ENCODE results near the gene FAM193A. TPM values are rescaled to one million over a fixed set of nuclear protein-coding genes. Genes with fewer than 3 reads are reported as not detected.

FAM193A gene
- total RNA-seq, 1 donor from 2014 or later = 26.1 TPM

DNA sequence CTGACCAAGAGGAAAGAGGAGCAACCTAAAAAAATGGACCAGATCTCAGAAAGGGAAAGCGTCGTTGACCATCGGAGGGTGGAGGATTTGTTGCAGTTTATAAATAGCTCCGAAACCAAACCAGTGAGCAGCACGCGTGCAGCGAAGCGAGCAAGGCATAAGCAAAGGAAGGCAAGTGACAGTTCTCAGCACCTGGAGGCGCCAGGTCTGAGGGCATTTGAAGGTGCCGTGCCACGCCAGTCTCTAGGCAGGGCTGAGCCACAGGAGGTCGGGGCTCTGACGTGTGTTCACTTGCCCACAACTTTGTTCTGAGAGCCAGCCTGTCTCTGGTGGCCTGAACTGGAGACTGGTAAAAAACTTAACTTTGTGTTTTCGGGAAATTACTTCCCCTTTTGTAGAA, 160.0 kb downstream of the FAM193A start:
- ATAC-seq (peak in 1 of 2 donors; percentile 40), DNase-seq (no peak)
- intact Hi-C loops (cut with DNase I) = no loop called here
- Histone ChIP-seq H3K27ac (no peak overlapping the region), H3K9me3 (no peaks in the 10 kb centered on the region), H3K4me1 (no peaks in the 10 kb centered on the region), H3K4me3 (no peak overlapping the region), H3K27me3 (ENCODE audit: low read depth) (no peaks in the 10 kb centered on the region), H3K36me3 (peaks cover 99% of the 10 kb centered on the region)
- TF ChIP-seq CTCF (IDR thresholded peaks at IDR 0.05) = no peak

- ATAC-seq (no peak), DNase-seq (no peak)
- Histone ChIP-seq H3K9me3 (no peaks in the 10 kb centered on the region), H3K27ac (no peak overlapping the region), H3K27me3 (ENCODE audit: low read depth) (no peaks in the 10 kb centered on the region), H3K36me3 (peaks cover 99% of the 10 kb centered on the region), H3K4me3 (no peak overlapping the region), H3K4me1 (no peaks in the 10 kb centered on the region)
- intact Hi-C loops (cut with DNase I) = no loop called here
- no peak for TF ChIP-seq CTCF (IDR thresholded peaks at IDR 0.05)
These were observed 161.6 kb downstream of the FAM193A start for GRCh38 chr4:2697995-2698414.

DNA sequence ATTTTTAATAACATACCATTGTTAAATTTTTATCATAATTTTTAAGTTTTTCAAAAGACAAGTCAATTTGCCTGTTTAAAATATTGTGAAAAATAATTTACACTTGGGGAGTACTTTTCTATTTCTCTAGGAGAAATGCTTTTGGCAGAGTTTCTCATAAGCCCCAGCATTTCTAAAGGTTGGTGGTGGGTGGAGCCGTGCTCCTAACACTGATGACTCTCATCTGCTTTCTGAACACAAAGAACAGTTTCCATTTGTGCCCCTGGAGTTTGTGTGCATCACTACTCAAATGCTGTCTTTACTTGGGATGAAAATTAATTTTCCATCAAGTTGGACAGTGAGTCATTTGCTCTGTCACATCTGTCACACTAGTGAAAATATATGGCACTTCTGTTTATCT, 162.1 kb downstream of the FAM193A start:
- H3K27me3 ChIP-seq (ENCODE audit: low read depth) = no peaks in the 10 kb centered on the region
- H3K4me1 ChIP-seq = no peaks in the 10 kb centered on the region
- no peak overlapping the region for H3K4me3 ChIP-seq
- no peak for TF ChIP-seq CTCF (IDR thresholded peaks at IDR 0.05)
- H3K36me3 ChIP-seq = peaks cover 99% of the 10 kb centered on the region
- intact Hi-C loops (cut with DNase I) = no loop called here
- ATAC-seq = no peak
- H3K27ac ChIP-seq = no peak overlapping the region
- no peak for DNase-seq
- no peaks in the 10 kb centered on the region for H3K9me3 ChIP-seq

DNA sequence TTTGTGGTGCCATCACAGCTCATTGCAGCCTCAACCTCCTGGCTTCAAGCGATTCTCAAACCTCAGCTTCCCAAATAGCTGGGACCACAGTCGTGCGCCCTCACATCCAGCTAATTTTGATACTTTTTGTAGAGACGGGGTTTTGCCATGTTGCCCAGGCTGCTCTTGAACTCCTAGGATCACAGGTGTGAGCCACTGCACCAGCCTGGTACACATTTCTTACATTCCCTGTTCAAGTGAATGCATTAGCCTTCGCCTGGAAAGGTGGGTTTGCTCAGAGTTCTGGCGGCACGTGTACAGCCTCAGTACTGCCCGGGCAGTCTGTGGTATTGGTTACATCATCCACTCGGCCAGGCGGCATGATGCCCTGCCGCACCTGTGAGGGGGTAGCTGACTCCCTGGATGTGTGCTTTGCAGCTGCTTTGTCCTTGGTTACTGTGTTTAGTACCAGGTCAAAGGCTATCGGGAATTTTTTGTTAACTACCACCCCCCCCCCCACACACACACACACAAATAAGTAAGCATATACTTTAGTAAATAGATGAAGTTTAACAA, 162.6 kb downstream of the FAM193A start:
- H3K4me1 ChIP-seq = no peaks in the 10 kb centered on the region
- H3K4me3 ChIP-seq = no peak overlapping the region
- H3K27me3 ChIP-seq (ENCODE audit: low read depth) = no peaks in the 10 kb centered on the region
- no peak overlapping the region for H3K27ac ChIP-seq
- intact Hi-C loops (cut with DNase I) = no loop called here
- no peak for ATAC-seq
- no peaks in the 10 kb centered on the region for H3K9me3 ChIP-seq
- TF ChIP-seq CTCF (IDR thresholded peaks at IDR 0.05) = no peak
- DNase-seq = no peak
- H3K36me3 ChIP-seq = peaks cover 99% of the 10 kb centered on the region

GRCh38 chr4:2699534-2699933, 163.1 kb downstream of the FAM193A start:
- Histone ChIP-seq H3K4me1 (no peaks in the 10 kb centered on the region), H3K27me3 (ENCODE audit: low read depth) (no peaks in the 10 kb centered on the region), H3K9me3 (no peaks in the 10 kb centered on the region), H3K4me3 (no peak overlapping the region), H3K27ac (no peak overlapping the region), H3K36me3 (peaks cover 99% of the 10 kb centered on the region)
- TF ChIP-seq CTCF (IDR thresholded peaks at IDR 0.05) = no peak
- no peak for DNase-seq
- intact Hi-C loops (cut with DNase I) = no loop called here
- no peak for ATAC-seq

- H3K27me3 ChIP-seq (ENCODE audit: low read depth) = no peaks in the 10 kb centered on the region
- peaks cover 99% of the 10 kb centered on the region for H3K36me3 ChIP-seq
- no peak overlapping the region for H3K27ac ChIP-seq
- intact Hi-C loops (cut with DNase I) = no loop called here
- DNase-seq (no peak), ATAC-seq (no peak)
- H3K4me1 ChIP-seq = no peaks in the 10 kb centered on the region
- H3K9me3 ChIP-seq = no peaks in the 10 kb centered on the region
- H3K4me3 ChIP-seq = no peak overlapping the region
- TF ChIP-seq CTCF (IDR thresholded peaks at IDR 0.05) = no peak
These were observed 163.6 kb downstream of the FAM193A start for GRCh38 chr4:2700031-2700430.
